GM19372 (cell line): ENCODE data around the gene KCNMA1.

Experiments used
- ATAC-seq: cut with Tn5 transposase; IDR thresholded peaks from one replicate; pipeline ENCODE4 v1.9.1; 2021; ENCODE audit warnings: mild to moderate bottlenecking, low read depth, moderate library complexity; ENCODE audit not compliant: unreplicated experiment

KCNMA1 gene

DNA sequence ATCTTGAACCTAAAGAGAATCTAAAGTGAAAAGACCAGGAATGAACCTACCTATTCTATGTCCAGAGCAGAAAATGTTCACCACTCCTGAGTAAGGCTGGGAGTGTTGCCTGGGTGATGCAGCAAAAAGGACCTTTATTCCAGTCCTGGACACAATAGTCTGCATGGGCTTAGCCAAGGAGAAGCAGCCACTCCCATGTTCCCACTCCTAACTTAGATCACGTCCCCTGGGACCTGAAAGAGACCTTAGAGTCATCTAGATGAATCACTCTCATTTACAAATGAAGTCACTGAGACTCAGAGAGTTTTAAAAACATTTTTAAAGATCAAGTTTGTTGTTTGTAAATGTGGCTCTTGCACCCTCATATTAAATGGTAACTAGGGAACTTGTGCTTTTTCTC lies 763.4 kb downstream of the KCNMA1 start:
- ATAC-seq = no peak

DNA sequence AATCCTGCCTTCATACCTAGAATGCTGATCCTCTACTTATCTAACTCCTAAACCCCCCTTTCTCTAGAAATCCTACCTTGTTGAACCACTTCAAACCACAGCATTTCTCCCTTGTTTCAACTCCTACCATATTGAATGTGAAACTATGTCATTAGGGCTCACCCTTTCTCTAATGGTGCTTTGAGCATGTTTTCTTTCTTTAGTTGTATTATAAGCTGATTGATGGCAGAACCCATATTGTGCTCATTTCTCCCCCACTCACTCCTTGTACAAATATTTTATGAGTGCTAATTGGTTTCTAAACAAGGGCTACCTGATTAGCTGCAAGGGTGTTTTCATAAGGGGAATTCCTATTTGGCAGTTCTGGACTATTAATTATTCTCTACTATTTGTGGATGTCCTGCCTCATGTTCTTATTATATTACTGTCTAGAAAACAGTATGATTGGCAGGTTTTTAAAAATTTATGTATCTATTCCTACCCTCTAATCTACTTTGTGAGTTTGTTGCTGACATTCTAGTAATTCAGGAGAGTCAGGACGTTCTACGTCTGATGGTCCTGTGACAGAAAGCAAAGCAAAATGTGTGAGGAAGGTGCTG lies 765.8 kb downstream of the KCNMA1 start:
- ATAC-seq = no peak

DNA sequence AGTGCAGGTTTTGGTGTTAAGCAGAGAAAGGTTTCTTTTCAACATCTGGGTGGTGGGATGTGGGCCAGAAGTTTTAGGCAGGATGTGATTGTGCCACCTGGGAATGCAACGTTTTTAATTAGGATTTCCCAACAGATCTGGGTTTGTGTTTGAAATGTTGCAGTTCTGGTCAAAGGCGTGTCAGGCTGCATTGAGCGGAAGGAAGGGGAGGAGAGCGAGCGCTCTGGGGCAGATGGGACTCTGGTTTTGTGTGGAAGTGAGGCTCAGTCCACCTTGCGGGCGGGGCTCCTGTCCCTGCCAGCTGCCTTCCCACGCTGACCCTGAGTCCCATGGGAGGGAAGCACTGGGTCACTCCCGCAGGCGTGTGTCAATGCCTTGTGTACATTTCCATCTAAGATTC lies 767.7 kb downstream of the KCNMA1 start:
- no peak for ATAC-seq

DNA sequence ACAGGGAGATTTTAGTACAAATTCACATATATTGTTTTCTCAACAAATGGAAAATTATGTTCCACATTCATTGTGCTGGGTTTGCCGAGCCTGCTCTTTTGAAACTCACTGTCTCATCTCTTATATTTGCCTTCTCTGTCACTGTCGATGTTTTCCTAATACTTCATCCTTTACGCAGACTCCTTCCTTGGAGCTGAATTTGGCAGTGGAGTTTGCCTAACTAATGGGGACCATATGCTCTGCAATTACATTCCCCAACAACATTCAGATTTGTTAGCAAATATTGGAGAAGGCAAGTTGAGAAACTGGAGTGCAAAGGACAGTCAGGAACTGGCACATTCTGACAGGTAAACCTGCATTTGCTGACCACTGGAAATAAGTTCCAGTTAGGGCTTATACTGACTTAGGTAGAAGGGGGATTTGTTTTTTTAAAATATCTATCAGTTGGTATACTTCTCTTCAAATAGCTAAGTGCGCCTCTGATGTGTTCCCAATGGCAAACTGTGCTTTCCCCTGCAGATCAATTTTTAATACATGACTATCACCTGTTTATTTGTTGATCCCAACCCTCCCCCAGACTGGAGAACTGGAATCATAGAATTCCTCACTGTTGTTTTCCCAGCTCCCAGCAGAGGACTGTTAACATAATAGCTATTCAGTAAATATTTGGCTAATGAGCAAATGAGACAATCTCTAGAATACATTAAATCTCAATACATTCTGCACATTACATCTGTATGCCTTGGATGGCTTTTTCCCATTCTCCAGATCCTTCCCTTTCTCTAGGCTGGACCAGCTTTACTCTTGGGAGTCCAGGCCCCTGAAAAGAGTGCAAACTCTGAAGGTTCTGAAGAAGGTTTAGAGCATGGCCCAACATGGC lies 769.3 kb downstream of the KCNMA1 start:
- no peak for ATAC-seq

DNA sequence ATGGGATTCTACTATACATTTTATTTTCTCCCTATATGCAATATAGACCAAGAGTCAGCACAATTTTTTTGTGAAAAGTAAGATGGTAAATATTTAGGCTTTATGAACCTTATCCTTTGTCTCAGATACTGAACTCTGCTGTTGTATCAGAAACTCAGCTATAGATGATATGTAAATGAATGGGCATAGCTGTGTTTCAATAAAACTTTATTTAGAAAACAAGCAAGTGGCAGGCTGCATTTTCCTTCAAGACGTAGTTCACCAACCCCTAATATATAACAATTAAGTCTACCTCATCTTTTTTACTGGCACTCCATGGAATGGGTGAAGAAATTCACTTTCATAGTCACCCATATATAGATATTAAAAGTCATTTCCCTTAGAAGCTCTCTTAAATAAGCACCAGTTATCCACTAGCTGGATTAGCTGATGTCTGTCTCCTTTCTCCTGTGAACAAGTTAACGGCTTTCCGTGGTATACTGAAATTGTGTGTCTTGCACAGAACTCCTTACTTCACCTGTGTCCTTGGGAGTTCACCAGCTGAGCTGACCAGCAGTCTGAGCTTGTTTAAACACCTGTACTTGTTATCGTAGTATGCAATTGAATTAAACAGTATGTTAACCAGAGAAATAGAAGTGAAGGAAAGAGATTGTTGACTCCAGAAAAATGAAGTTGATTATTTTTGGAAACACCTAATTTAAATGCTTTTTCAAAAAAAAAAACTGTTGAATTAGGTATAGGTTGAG lies 770.6 kb downstream of the KCNMA1 start:
- no peak for ATAC-seq

DNA sequence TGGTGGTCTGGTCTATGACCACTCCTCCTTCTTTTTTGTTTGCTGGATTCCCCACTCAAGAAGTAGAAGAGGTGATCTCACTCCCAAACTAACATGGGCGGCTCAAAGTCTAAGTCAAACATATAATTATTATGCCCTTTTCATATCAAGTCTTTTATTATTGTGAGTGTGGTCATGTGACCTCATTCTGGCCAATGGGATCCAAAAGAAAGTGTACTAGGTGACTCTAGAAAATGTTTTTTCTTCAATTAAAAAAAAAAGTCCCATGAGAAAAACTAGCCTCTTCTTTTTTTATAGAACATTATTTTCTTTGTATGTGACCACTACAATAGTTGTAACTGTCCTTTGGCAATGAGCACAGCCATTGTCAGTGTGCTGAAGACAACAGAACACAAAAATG lies 772.7 kb downstream of the KCNMA1 start:
- no peak for ATAC-seq

DNA sequence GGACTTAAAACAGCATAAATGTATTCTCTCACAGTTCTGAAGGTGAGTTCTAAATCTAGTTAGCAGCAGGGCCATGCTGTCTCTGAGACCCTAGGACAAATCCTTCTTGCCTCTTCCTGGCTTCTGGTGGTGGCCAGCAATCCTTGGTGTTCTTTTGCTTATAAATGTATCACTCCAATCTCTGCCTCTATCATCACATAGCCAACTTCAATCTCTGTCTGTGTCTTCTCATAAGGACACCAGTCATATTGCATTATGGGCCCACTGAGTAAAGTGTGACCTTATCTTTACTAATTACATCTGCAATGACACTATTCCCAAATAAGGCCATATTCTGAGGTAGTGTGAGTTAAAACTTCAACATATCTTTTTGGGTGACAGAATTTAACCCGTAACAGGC lies 778.9 kb downstream of the KCNMA1 start:
- ATAC-seq = no peak

DNA sequence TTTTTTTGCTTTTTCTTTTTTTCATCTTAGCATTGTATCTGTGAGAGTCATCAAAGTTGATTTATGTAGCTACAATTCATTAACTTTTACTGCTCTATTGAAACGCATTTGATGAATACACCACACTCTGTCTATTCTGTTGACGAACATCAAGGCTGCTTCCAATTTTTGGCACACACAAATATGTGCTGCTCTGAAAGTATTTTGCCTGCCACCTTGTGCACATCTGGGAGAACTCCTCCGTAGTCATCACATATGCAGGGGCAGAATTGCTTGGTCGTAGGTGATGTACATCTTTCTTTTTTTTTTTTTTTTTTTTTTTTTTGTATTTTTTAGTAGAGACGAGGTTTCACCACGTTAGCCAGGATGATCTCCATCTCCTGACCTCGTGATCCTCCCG lies 796.8 kb downstream of the KCNMA1 start:
- ATAC-seq = no peak

DNA sequence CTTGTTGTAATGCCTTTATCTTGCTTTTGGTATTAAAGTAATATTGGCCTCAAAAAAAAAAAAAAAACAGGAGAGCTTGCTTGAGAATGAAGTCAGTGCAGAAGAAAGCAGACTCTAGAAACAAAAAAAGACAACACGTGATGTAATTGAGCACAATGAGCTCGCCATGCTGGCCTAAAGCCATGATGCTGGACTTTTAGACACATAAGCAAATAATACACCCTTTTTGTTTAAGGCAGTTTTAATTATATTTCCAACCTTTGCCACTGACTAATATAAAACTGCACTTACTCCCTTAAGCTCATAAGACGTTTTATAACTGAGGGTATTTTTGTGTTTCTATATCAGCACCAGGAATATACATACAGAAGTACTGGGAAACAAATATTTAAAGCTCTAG lies 798.3 kb downstream of the KCNMA1 start:
- no peak for ATAC-seq

DNA sequence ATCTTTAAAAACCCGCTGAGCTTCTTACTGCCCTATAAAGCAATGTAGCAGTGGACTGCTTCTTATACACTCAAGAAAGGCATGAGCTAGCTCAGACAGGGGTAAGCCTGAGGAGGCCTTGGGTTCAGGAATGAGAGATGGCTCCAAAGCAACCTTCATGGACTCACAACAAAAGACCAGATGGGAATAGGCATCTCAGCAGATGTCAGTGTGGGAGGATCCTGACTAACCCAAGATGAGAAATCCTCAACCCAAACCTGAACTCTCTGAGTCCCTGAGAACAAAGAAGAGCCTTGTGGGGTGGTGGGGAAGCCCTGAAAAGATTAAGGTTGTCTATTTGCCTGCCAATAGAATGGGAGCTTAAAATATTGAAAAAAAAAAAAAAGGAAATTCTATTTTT lies 807.4 kb downstream of the KCNMA1 start:
- no peak for ATAC-seq

DNA sequence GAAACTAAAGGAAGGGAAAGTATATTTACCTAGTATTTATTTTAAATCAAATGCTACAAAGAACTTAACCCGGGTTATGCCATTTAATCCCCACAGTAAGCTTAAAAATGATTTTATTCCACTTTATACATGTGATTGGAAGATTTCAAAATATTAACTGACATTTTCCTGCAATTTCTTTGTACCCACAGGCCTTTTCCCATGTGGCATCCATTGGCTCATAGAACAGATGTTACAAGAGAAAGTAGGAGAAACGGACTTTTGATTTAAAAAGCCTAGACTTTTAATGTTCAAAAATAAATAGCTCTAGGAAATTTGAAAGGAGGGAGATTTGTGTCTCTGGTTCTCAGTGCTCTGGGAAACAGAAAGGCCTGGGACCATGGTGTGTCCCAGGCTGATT lies 807.9 kb downstream of the KCNMA1 start:
- no peak for ATAC-seq
